Osteocyte (in vitro differentiated cells): ENCODE results near the gene PYCR2. TPM values are rescaled to one million over a fixed set of nuclear protein-coding genes. Genes with fewer than 3 reads are reported as not detected.
A peak's percentile ranks its signal among the peaks of the same experiment; 100 is the strongest.
"Not testable (repeated sequence)": the region's sequence is repeated elsewhere in the genome, so short reads cannot be mapped to it uniquely, and the experiment has no call there.

Experiments
- DNase-seq: peaks from one replicate; pipeline ENCODE4 v3.0.0; 2021; ENCODE audit warnings: mixed read lengths; ENCODE audit not compliant: unreplicated experiment; ENCODE audit errors: extremely low spot score
- H3K27ac Mint-ChIP-seq: one replicate; pipeline ENCODE4 v1.8.0; 2021; ENCODE audit warnings: mild to moderate bottlenecking, mixed read lengths; ENCODE audit not compliant: unreplicated experiment
- H3K27me3 Mint-ChIP-seq: one replicate; pipeline ENCODE4 v1.8.0; 2021; ENCODE audit warnings: mixed read lengths; ENCODE audit not compliant: unreplicated experiment
- H3K36me3 Mint-ChIP-seq: one replicate; pipeline ENCODE4 v1.8.0; 2021; ENCODE audit warnings: mixed read lengths; ENCODE audit not compliant: unreplicated experiment
- H3K4me1 Mint-ChIP-seq: one replicate; pipeline ENCODE4 v1.8.0; 2021; ENCODE audit warnings: mixed read lengths; ENCODE audit not compliant: unreplicated experiment
- H3K4me3 Mint-ChIP-seq: one replicate; pipeline ENCODE4 v1.8.0; 2021; ENCODE audit warnings: mild to moderate bottlenecking, moderate library complexity, mixed read lengths; ENCODE audit not compliant: unreplicated experiment
- H3K9me3 Mint-ChIP-seq: one replicate; pipeline ENCODE4 v1.8.0; 2021; ENCODE audit warnings: mixed read lengths; ENCODE audit not compliant: unreplicated experiment
- total RNA-seq: library from RNA; stranded (reverse); gene quantifications from 2 replicates; pipeline ENCODE4 v1.2.1, GENCODE V29; 2021
- TF ChIP-seq, protein P1 (sequence below): fragments of 200-600 bp; sonication (generic); IDR thresholded peaks from 2 replicates; pipeline ENCODE4 v1.5.0; 2021; ENCODE audit warnings: antibody characterized with exemption, mild to moderate bottlenecking, moderate library complexity

The PYCR2 gene
- total RNA-seq, 1 donor from 2014 or later, result 60.3 TPM

DNA sequence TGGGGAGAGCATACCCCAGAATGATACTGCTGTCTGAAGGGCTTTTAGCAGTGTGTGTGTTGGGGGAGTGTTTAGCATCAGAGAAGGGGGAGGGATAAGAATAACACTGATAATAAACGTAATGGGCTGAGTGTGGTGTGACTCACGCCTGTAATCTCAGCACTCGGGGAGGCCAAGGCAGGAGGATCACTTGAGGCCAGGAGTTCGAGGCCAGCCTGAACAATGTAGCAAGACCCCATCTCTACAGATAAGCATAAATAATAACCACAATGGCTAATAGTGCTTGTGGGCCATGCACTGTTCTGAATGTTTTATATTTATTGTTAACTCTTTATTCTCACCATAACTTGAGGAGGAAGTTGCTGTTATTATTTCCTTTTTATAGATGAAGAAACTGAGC lies 19.5 kb upstream of the PYCR2 start:
- no peaks in the 10 kb centered on the region for H3K9me3 Mint-ChIP-seq
- no peak overlapping the region for H3K27ac Mint-ChIP-seq
- H3K36me3 Mint-ChIP-seq, result no peaks in the 10 kb centered on the region
- H3K4me3 Mint-ChIP-seq, result no peak overlapping the region
- DNase-seq, result no peak
- H3K27me3 Mint-ChIP-seq, result peaks cover 22% of the 10 kb centered on the region
- peaks cover 8% of the 10 kb centered on the region for H3K4me1 Mint-ChIP-seq
- TF ChIP-seq, protein P1, sequence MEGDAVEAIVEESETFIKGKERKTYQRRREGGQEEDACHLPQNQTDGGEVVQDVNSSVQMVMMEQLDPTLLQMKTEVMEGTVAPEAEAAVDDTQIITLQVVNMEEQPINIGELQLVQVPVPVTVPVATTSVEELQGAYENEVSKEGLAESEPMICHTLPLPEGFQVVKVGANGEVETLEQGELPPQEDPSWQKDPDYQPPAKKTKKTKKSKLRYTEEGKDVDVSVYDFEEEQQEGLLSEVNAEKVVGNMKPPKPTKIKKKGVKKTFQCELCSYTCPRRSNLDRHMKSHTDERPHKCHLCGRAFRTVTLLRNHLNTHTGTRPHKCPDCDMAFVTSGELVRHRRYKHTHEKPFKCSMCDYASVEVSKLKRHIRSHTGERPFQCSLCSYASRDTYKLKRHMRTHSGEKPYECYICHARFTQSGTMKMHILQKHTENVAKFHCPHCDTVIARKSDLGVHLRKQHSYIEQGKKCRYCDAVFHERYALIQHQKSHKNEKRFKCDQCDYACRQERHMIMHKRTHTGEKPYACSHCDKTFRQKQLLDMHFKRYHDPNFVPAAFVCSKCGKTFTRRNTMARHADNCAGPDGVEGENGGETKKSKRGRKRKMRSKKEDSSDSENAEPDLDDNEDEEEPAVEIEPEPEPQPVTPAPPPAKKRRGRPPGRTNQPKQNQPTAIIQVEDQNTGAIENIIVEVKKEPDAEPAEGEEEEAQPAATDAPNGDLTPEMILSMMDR, result no peak

DNA sequence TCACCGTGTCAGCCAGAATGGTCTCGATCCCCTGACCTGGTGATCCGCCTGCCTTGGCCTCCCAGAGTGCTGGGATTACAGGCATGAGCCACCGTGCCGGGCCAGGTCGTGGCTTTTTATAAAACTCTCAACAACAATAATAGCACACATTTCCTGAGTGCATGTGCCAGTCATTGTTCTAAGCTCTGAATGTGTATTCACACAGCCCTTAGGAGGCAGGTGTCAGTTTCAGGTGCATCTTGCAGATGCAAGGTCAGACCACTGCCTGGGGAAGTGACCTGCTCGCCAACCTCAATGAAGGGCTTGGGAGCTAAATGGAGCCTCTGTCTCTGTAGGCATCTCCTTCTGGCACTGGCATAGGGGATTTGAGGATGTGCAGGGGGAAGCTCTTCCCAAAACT lies 18.5 kb upstream of the PYCR2 start:
- H3K4me1 Mint-ChIP-seq, result peaks cover 8% of the 10 kb centered on the region
- H3K4me3 Mint-ChIP-seq, result no peak overlapping the region
- peaks cover 16% of the 10 kb centered on the region for H3K27me3 Mint-ChIP-seq
- no peaks in the 10 kb centered on the region for H3K36me3 Mint-ChIP-seq
- no peaks in the 10 kb centered on the region for H3K9me3 Mint-ChIP-seq
- no peak for DNase-seq
- no peak overlapping the region for H3K27ac Mint-ChIP-seq
- TF ChIP-seq, protein P1, result no peak

DNA sequence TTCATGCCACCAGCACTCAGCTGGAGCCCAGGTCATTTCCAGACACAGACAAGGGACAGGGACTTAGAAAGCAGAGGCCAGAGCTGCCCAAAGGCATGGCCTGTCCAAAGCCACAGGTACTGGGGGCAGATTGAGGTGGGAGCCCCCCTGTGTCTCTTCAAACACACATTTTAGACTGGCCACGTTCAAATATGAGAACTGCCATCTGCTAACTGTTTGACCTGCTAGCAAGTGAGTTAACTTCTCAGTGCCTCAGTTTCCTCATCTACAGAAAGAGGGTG lies 17.8 kb upstream of the PYCR2 start:
- H3K9me3 Mint-ChIP-seq, result no peaks in the 10 kb centered on the region
- H3K4me1 Mint-ChIP-seq, result peaks cover 8% of the 10 kb centered on the region
- DNase-seq, result no peak
- peak overlapping the region; percentile 42 for H3K27ac Mint-ChIP-seq
- peaks cover 12% of the 10 kb centered on the region for H3K27me3 Mint-ChIP-seq
- TF ChIP-seq, protein P1, result no peak
- no peaks in the 10 kb centered on the region for H3K36me3 Mint-ChIP-seq
- no peak overlapping the region for H3K4me3 Mint-ChIP-seq

DNA sequence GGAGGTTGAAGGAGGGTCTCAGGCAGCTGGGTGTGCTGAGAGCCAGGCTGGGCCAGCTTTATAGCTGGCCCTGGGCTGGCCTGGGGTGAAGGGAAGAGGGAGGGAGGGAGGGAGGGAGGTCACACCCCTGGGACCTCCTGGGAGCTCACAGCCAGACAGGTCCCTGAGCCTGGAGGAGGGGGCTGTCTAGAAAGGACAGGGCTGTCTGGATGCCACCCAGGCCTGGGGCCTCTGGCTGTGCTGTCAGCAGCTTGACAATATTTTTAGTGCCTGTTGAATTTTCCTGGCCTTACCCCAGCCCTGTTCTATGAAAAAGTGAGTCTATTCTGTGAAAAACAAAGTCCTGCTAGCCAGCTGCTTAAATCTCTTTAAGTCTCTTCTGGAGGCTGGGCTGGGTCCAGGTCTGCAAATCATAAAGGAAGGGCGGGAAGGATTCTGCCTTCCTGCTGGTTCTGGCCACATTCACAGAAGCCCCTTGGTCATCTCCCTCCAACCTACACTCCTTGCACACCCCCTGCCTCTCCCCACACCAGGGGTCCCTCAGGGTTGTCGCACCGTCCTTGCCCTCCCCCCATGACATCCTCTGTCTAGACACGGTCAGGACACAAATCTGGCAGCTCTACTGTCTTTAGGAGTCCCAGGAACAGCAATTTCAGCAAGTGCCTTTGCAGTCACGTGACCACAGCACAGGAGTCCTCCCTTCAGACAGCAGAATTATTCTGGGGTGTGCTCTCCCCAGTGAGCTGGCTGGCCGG lies 17.3 kb upstream of the PYCR2 start, which contains the start of gene LEFTY2:
Gene LEFTY2, minus strand, starts transcription at position 34 of the 755 bp plus-strand sequence. CDS start 80 bp downstream, outside the sequence.
- no peak for DNase-seq
- no peaks in the 10 kb centered on the region for H3K36me3 Mint-ChIP-seq
- TF ChIP-seq, protein P1, result no peak
- peaks cover 8% of the 10 kb centered on the region for H3K4me1 Mint-ChIP-seq
- H3K27me3 Mint-ChIP-seq, result peaks cover 12% of the 10 kb centered on the region
- no peaks in the 10 kb centered on the region for H3K9me3 Mint-ChIP-seq
- no peak within 1 kb of the TSS for H3K4me3 Mint-ChIP-seq
- peak within 1 kb of the TSS; percentile 42 for H3K27ac Mint-ChIP-seq

DNA sequence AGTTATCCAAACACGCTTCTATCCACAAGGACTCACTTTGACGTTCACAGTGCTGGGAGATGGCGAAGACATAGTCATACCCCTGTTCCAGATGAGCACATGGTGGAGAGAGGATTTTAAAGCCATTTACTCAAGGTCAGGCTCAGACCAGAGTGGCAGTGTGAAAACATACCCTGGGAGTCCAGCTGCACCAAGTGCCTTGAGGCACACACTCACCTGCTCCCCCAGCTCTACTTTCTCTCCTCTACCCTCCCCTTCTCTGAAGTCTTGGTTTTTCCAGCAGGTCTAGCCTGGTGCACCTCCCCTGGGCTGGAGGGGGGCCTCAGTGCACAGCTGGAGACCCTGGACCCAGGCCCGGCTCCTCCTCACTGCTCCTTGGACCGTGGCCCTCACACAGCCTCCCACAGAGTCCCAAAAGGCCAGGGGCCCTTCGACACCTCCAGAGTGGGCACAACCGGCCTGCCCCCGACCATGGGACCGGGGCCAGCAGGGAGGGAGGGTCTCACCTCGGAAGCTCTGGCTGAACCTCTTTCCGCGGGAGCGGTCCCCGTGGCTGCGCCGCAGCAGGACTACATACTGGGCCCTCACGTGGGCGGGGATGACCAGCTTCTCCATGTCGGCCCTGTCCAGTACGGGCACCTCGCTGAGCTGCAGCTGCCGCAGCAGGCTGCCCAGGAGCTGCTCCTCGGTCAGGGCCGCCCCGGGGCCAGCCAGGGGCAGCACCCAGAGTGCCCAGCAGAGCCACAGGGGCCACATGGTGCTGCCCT lies 16.5 kb upstream of the PYCR2 start:
- Mint-ChIP-seq H3K27me3 (peaks cover 5% of the 10 kb centered on the region), H3K36me3 (no peaks in the 10 kb centered on the region), H3K27ac (no peak overlapping the region), H3K4me3 (no peak overlapping the region), H3K4me1 (peaks cover 8% of the 10 kb centered on the region), H3K9me3 (no peaks in the 10 kb centered on the region)
- TF ChIP-seq, protein P1, result no peak
- DNase-seq, result no peak

DNA sequence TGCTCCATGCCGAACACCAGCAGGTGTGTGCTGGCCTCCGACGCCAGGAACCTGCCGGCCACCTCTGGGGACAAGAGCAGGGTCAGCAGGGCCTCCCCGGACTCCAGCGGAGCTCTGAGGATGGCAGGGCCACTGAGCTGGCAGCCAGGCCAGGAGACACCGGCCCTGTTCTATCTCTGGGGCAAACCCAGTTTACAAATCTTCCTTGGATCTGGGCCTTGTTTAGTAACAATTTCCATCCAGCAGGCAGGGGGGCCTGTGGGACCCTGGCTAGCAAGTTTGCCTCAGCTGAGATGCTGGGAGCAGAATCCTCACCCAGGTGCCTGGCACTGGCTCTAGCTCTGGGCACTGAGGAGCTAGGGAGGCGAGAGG lies 15.9 kb upstream of the PYCR2 start:
- not testable (repeated sequence) for H3K4me1 Mint-ChIP-seq, H3K9me3 Mint-ChIP-seq, DNase-seq, H3K4me3 Mint-ChIP-seq, H3K27ac Mint-ChIP-seq, H3K27me3 Mint-ChIP-seq, H3K36me3 Mint-ChIP-seq

DNA sequence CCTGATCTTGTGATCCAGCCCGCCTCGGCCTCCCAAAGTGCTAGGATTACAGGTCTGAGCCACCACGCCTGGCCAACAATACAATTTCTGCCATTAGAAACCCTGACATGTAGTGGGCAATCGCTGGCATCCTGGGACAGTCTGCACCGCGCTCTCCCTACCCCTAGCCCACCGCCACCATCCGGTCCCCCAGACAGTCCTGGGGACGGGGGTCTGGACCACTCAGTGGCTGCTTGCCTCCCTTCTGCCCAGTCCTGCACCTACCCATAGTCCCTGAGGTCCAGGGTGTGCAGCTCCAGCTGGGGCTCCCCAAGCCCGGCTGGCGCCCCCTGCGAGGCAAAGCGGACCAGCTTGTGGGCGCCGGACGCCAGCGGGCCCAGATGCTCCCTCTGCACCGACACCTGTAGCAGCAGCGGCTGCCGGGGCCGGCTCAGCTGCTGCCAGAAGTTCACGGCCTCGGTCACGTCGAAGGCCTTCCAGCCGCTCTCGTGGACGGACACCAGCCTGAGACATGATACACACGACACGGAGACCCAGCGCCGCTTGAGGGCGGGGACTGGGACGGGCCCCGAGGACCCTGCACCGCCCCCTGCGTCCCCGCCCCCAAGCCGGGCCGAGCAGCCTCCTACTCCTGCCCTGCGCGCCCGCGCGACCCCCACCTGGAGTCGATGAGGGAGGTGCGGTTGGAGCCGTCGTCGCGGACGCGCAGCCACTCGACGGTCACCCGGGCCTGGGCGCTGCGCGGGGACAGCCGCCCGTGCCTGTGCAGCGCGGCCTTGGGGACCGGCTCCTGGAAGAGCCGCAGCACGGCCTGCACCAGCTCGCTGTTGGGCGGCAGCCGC lies 15.3 kb upstream of the PYCR2 start:
- H3K9me3 Mint-ChIP-seq, H3K27me3 Mint-ChIP-seq, DNase-seq, H3K4me3 Mint-ChIP-seq, H3K36me3 Mint-ChIP-seq, H3K27ac Mint-ChIP-seq, H3K4me1 Mint-ChIP-seq: not testable (repeated sequence)
